ENCODE results near the gene SLC37A1.

The SLC37A1 gene

GRCh38 chr21:42593007-42593814, 79.6 kb downstream of the SLC37A1 start:
- DNase-seq, result peak; percentile 45
- in situ Hi-C loops (cut with HindIII; ENCODE audit: low pct_ligation_motif_present, low pct_unique_long_range_greater_than_20kb, low sequenced_read_pairs), result loop anchor here (25.0 kb wide), 1 partner anchor 219 kb away; no protein-coding TSS in a partner anchor

- in situ Hi-C loops (cut with HindIII; ENCODE audit: low pct_ligation_motif_present, low pct_unique_long_range_greater_than_20kb, low sequenced_read_pairs), result loop anchor here (25.0 kb wide), 1 partner anchor 218 kb away; no protein-coding TSS in a partner anchor
- DNase-seq, result no peak
Observed at GRCh38 chr21:42594616-42595282, 81.1 kb downstream of the SLC37A1 start.

- no peak for DNase-seq
- in situ Hi-C loops (cut with HindIII; ENCODE audit: low pct_ligation_motif_present, low pct_unique_long_range_greater_than_20kb, low sequenced_read_pairs), result loop anchor here (25.0 kb wide), 1 partner anchor 217 kb away; no protein-coding TSS in a partner anchor
Observed at GRCh38 chr21:42595283-42596187, 81.9 kb downstream of the SLC37A1 start.

- DNase-seq, result no peak
- in situ Hi-C loops (cut with HindIII; ENCODE audit: low pct_ligation_motif_present, low pct_unique_long_range_greater_than_20kb, low sequenced_read_pairs), result loop anchor here (25.0 kb wide), 1 partner anchor 216 kb away; no protein-coding TSS in a partner anchor
Observed at GRCh38 chr21:42596657-42597056, 83.0 kb downstream of the SLC37A1 start.

GRCh38 chr21:42597487-42598158, 84.0 kb downstream of the SLC37A1 start:
- no peak for DNase-seq
- in situ Hi-C loops (cut with HindIII; ENCODE audit: low pct_ligation_motif_present, low pct_unique_long_range_greater_than_20kb, low sequenced_read_pairs), result loop anchor here (25.0 kb wide), 1 partner anchor 215 kb away; no protein-coding TSS in a partner anchor

- no peak for DNase-seq
- in situ Hi-C loops (cut with HindIII; ENCODE audit: low pct_ligation_motif_present, low pct_unique_long_range_greater_than_20kb, low sequenced_read_pairs), result loop anchor here (25.0 kb wide), 1 partner anchor 214 kb away; no protein-coding TSS in a partner anchor
Observed at GRCh38 chr21:42598159-42598735, 84.6 kb downstream of the SLC37A1 start.

- DNase-seq, result no peak
- in situ Hi-C loops (cut with HindIII; ENCODE audit: low pct_ligation_motif_present, low pct_unique_long_range_greater_than_20kb, low sequenced_read_pairs), result loop anchor here (25.0 kb wide), 1 partner anchor 213 kb away; no protein-coding TSS in a partner anchor
Observed at GRCh38 chr21:42599486-42599885, 85.8 kb downstream of the SLC37A1 start.

- in situ Hi-C loops (cut with HindIII; ENCODE audit: low pct_ligation_motif_present, low pct_unique_long_range_greater_than_20kb, low sequenced_read_pairs), result loop anchor here (25.0 kb wide), 1 partner anchor 212 kb away; no protein-coding TSS in a partner anchor
- no peak for DNase-seq
Observed at GRCh38 chr21:42599962-42600361, 86.3 kb downstream of the SLC37A1 start.

- in situ Hi-C loops (cut with HindIII; ENCODE audit: low pct_ligation_motif_present, low pct_unique_long_range_greater_than_20kb, low sequenced_read_pairs), result no loop called here
- DNase-seq, result no peak
Observed at GRCh38 chr21:42601656-42602055, 88.0 kb downstream of the SLC37A1 start.

- no peak for DNase-seq
- in situ Hi-C loops (cut with HindIII; ENCODE audit: low pct_ligation_motif_present, low pct_unique_long_range_greater_than_20kb, low sequenced_read_pairs), result no loop called here
Observed at GRCh38 chr21:42607102-42607501, 93.5 kb downstream of the SLC37A1 start.

- peak; percentile 43 for DNase-seq
- in situ Hi-C loops (cut with HindIII; ENCODE audit: low pct_ligation_motif_present, low pct_unique_long_range_greater_than_20kb, low sequenced_read_pairs), result no loop called here
Observed at GRCh38 chr21:42607525-42608102, 94.0 kb downstream of the SLC37A1 start.

GRCh38 chr21:42608446-42608845, 94.8 kb downstream of the SLC37A1 start:
- in situ Hi-C loops (cut with HindIII; ENCODE audit: low pct_ligation_motif_present, low pct_unique_long_range_greater_than_20kb, low sequenced_read_pairs), result no loop called here
- DNase-seq, result no peak

- in situ Hi-C loops (cut with HindIII; ENCODE audit: low pct_ligation_motif_present, low pct_unique_long_range_greater_than_20kb, low sequenced_read_pairs), result no loop called here
- DNase-seq, result peak; percentile 62
Observed at GRCh38 chr21:42609811-42610210, 96.2 kb downstream of the SLC37A1 start.

- in situ Hi-C loops (cut with HindIII; ENCODE audit: low pct_ligation_motif_present, low pct_unique_long_range_greater_than_20kb, low sequenced_read_pairs), result no loop called here
- DNase-seq, result no peak
Observed at GRCh38 chr21:42611852-42612251, 98.2 kb downstream of the SLC37A1 start.

- in situ Hi-C loops (cut with HindIII; ENCODE audit: low pct_ligation_motif_present, low pct_unique_long_range_greater_than_20kb, low sequenced_read_pairs), result no loop called here
- no peak for DNase-seq
Observed at GRCh38 chr21:42612390-42612789, 98.7 kb downstream of the SLC37A1 start.

- no peak for DNase-seq
- in situ Hi-C loops (cut with HindIII; ENCODE audit: low pct_ligation_motif_present, low pct_unique_long_range_greater_than_20kb, low sequenced_read_pairs), result no loop called here
Observed at GRCh38 chr21:42613756-42614155, 100.1 kb downstream of the SLC37A1 start.

GRCh38 chr21:42614396-42614795, 100.7 kb downstream of the SLC37A1 start:
- DNase-seq, result no peak
- in situ Hi-C loops (cut with HindIII; ENCODE audit: low pct_ligation_motif_present, low pct_unique_long_range_greater_than_20kb, low sequenced_read_pairs), result no loop called here

Data from ACHN (cell line).